ENCODE results near the gene NAP1L5.

NAP1L5 gene, protein sequence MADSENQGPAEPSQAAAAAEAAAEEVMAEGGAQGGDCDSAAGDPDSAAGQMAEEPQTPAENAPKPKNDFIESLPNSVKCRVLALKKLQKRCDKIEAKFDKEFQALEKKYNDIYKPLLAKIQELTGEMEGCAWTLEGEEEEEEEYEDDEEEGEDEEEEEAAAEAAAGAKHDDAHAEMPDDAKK

GRCh38 chr4:88697588-88698329 lies at the start of gene NAP1L5:
NAP1L5 (minus strand) TSS chr4:88697829; CDS start chr4:88697754, 75 bp downstream.
- no peak for DNase-seq (ENCODE audit: low read depth)

DNA sequence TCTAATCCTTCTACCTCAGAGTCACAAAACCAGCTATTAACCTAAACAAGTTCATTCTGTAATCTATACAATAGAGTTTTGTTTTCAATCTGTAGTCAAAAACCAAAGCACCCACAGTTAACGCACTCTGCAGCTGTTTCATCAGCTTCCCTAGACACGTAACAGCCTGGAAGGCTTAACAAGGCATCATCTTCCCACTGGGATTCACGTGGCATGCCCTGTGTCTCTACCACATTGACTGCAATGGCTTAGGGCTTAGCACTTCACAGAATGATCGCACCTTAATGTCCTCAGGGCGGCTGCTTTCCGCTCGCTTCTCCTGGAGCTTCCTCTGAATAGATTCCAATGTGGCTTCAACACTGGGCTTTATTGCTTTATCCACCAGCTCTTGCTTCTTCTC lies 49.7 kb upstream of the NAP1L5 start:
- no peak for DNase-seq (ENCODE audit: low read depth)

- no peak for DNase-seq (ENCODE audit: low read depth)
These were observed 48.6 kb upstream of the NAP1L5 start for GRCh38 chr4:88746206-88746605.

GRCh38 chr4:88745581-88746163 lies 48.0 kb upstream of the NAP1L5 start:
- no peak for DNase-seq (ENCODE audit: low read depth)

GRCh38 chr4:88745175-88745574 lies 47.5 kb upstream of the NAP1L5 start:
- DNase-seq (ENCODE audit: low read depth) = no peak

- DNase-seq (ENCODE audit: low read depth) = no peak
These were observed 47.0 kb upstream of the NAP1L5 start for GRCh38 chr4:88744609-88745008.

- DNase-seq (ENCODE audit: low read depth) = no peak
These were observed 46.1 kb upstream of the NAP1L5 start for GRCh38 chr4:88743696-88744095.

- DNase-seq (ENCODE audit: low read depth) = no peak
These were observed 44.9 kb upstream of the NAP1L5 start for GRCh38 chr4:88742561-88742960.

DNA sequence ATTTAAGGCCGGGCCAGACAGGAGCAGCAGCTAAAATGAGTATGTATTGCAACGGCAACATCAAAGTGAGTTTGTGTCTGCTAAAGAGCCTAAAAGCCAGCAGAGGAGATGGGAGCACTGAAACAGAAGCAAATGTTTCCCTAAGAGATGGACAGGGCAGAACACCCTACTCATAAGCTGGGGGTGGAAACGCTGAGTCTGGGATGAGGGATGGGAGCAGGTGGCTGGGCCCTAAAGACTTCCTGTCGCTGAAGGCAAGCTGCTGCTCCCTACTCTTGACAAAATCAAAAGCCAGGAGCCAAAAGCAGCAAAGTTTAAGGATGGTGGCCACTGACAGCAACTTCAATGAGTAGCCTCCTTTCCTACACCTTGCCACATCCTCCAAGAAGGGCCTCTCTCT lies 40.6 kb upstream of the NAP1L5 start:
- DNase-seq (ENCODE audit: low read depth) = no peak

- DNase-seq (ENCODE audit: low read depth) = no peak
These were observed 39.8 kb upstream of the NAP1L5 start for GRCh38 chr4:88737307-88737941.

DNA sequence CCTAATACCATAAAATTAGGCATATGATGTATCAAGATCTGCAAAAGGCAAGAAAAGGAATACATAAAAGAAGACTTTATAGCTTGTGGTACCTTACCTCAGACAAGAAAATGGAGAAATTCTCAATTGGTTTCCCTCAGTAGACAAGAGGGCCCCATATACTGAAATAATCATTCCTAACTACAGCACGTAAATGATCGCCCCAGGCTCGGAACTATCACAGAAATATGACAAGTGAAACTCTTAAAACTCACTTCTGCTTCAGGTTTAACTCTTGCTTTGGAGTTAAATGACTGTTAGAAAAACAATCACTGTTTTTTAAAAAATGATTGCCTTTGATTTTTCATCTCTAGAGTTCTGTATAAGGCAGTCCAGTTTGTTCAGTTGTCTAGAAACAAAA lies 38.6 kb upstream of the NAP1L5 start:
- no peak for DNase-seq (ENCODE audit: low read depth)

DNA sequence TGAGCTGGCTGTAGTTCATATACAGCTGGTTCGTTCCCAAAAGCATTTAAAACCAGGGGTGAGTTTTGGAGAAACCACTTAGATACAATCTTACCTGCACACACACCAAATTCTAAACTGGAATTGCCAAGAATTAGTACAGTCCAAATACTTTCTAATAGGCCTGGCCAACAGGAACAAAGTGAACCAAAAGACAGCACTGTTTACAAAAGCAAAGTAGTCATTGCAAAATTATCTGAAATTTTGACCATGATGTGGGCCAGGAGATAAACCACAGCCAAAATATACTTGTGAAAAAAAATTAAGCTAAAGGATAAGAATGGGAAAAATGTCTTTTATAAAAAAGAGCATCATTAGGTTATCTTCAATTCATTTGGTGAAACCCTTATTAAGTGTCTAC lies 37.9 kb upstream of the NAP1L5 start:
- DNase-seq (ENCODE audit: low read depth) = no peak

GRCh38 chr4:88734403-88734949 lies 36.8 kb upstream of the NAP1L5 start:
- no peak for DNase-seq (ENCODE audit: low read depth)

- no peak for DNase-seq (ENCODE audit: low read depth)
These were observed 35.2 kb upstream of the NAP1L5 start for GRCh38 chr4:88732714-88733368.

DNA sequence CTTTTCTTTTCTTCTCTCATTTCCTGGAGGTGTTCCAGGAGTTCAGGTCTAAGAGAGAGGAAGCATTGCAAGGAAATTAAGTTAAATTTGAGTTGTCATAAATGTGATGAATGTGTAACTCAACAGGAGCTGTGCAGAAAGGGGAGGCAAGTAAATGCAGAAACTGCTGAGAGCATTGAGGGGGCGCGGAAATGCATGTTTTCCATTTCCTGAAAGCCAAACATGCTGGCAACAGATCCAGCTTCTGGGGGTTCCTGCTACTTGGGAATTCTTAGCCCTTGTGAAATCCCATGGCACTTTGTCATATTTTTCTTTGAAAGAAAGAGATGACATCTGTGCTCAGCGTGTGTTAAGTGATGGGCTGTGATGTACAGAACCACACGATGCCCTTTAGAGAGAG lies 33.8 kb upstream of the NAP1L5 start:
- DNase-seq (ENCODE audit: low read depth) = no peak

GRCh38 chr4:88730811-88731210 lies 33.2 kb upstream of the NAP1L5 start:
- no peak for DNase-seq (ENCODE audit: low read depth)

DNA sequence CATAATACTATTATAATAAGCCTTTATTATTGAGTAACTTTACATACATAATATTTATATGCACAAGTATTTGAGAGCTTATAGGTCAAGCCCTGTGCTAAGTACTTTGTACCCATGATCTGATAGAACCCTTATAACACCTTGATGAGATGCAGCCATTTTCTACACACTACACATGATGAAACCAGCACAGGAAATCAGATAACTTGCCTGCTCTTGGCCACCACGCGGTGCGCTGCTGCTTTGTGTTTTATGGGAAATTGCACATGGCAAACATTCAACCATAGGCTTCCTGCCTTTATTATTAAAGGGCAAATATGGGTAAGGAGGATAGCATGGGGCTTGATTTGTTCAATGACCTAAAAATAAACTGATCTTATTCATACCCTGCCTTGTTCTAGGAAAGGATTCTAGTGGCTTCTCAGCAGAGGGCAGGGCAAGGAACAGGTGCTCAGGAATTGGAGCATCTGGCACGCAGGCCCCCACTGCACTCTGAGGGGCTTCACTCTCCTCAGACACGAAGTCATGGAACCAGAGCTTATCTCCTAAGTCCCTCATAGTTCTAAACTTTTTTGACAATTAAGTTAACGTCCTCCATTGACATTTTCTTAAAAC lies 31.6 kb upstream of the NAP1L5 start:
- no peak for DNase-seq (ENCODE audit: low read depth)

DNA sequence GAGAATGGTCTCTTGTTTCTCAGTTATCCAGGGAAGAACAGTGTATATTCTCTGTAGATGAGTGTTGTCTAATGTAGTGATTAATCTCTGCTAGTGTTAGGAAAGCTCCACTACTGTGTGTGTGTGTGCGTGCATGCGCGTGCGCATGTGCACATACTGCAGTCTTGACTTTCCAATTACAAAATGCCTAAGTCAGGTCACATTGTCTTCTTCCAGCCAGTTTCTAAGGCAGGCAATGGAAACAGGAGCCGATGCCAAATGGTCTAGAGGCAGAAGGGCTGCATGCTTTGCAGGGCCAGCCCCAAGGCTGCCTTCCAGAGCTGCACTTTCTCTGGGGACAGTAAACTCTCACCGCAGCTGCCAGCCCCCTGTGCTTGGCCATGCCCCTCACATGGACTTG lies 30.5 kb upstream of the NAP1L5 start:
- DNase-seq (ENCODE audit: low read depth) = no peak

DNA sequence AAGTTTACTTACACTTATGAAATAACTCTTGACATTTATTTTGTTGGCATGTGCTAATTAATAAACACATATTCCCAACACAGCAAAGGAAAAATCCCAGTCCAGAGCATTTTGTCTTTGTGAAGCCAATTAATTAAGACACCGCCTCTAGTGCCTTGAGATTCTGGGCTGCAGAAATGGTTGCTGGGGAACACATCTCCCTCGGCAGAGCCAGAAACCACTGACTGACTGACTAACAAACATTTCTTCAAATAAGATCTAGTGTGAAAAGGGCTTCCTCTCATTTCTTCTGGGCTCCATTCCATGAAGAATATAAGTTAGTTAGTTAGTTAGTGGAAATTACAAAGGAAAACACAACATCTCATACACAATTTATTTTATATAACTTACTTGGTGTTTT lies 28.4 kb upstream of the NAP1L5 start:
- DNase-seq (ENCODE audit: low read depth) = no peak

GRCh38 chr4:88725143-88725542 lies 27.5 kb upstream of the NAP1L5 start:
- DNase-seq (ENCODE audit: low read depth) = no peak

- DNase-seq (ENCODE audit: low read depth) = no peak
These were observed 26.8 kb upstream of the NAP1L5 start for GRCh38 chr4:88724406-88724805.

DNA sequence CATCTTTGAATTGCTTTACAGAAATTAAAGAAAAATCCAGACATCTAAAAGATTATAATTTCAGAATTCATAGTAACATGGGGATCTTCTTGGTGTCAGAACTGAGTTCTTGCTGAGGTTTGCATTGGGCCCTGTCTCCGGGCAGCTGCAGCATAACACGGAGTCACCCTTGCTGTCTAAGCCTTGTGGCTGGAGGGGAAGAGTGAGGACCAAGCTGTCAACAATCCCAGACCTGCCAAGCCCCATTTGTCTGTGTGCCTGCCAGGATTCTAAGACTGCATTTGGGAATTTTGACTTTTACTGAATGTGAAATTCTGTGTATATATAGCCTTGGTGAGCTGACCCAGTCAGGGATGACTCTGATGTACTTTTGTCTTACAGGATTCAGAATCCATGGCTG lies 25.2 kb upstream of the NAP1L5 start:
- DNase-seq (ENCODE audit: low read depth) = no peak
